Left lung (tissue), 10 donors: Measurements from ENCODE around the gene CDKN1C. TPM values are rescaled to one million over a fixed set of nuclear protein-coding genes. Genes with fewer than 3 reads are reported as not detected.
A peak's percentile ranks its signal among the peaks of the same experiment; 100 is the strongest.

Experiments used
- ATAC-seq: fragments of 200-7000 bp; cut with Tn5 transposase; one replicate; pipeline ENCODE4 v1.9.1; 2020; ENCODE audit warnings: moderate library complexity
- DNase-seq, 4 donors: peaks; one replicate each; pipeline ENCODE4 v3.0.0-alpha.2; 2013 to 2020
- H3K27ac ChIP-seq, 2 donors: fragments of 200-600 bp; sonication (generic) in 1 of 2; one replicate each; pipeline versions ENCODE4 v1.5.0 to v1.8.0; 2020 to 2021
- H3K27me3 ChIP-seq, 2 donors: fragments of 200-600 bp; sonication (generic) in 1 of 2; one replicate each; pipeline versions ENCODE4 v1.5.0 to v1.8.0; 2020 to 2021
- H3K36me3 ChIP-seq, 2 donors: fragments of 200-600 bp; sonication (generic) in 1 of 2; one replicate each; pipeline versions ENCODE4 v1.5.0 to v1.8.0; 2020 to 2021
- H3K4me1 ChIP-seq, 2 donors: fragments of 200-600 bp; one replicate each; pipeline ENCODE4 v1.8.0; 2021
- H3K4me3 ChIP-seq, 2 donors: fragments of 200-600 bp; sonication (generic) in 1 of 2; one replicate each; pipeline versions ENCODE4 v1.5.0 to v1.8.0; 2020 to 2021; ENCODE audit warnings: mild to moderate bottlenecking in 1 of 2
- H3K9me3 ChIP-seq, 2 donors: fragments of 200-600 bp; sonication (generic) in 1 of 2; one replicate each; pipeline versions ENCODE4 v1.5.0 to v1.8.0; 2020 to 2021
- intact Hi-C, 2 donors: fragments of 100-400 bp; cut with DNase I; formaldehyde crosslinking; loops; one replicate each; pipeline versions ENCODE4 v1.11.2 to v1.14.2; 2022
- polyA plus RNA-seq, 6 donors: library from polyadenylated mRNA; unstranded; fragments of 120-200 nt; gene quantifications; one replicate each; pipeline ENCODE4 v1.2.1, GENCODE V29; 2013; ENCODE audit not compliant: insufficient read length in 6 of 6
- total RNA-seq, 2 donors: library from RNA; stranded (reverse); fragmentation: NEBNext Ultra II Directional; extraction: Animal tissue kit (Norgen Biotek cat#: 25700); gene quantifications; one replicate each; pipeline ENCODE4 v1.2.1, GENCODE V29; 2021
- TF ChIP-seq, protein P1 (sequence below), 2 donors: fragments of 200-600 bp; sonication (generic) in 1 of 2; IDR thresholded peaks; one replicate each; pipeline versions ENCODE4 v1.5.0 to v1.8.0; 2021; ENCODE audit warnings: antibody characterized with exemption in 2 of 2
- donor health status: DM: no; HTN: yes; CAD: no.
- donor health status: DM: no; HTN: no; CAD: no.

Gene CDKN1C
- total and polyA plus RNA-seq, 8 donors, result 18.0 to 90.1 (median 67.6) TPM

DNA sequence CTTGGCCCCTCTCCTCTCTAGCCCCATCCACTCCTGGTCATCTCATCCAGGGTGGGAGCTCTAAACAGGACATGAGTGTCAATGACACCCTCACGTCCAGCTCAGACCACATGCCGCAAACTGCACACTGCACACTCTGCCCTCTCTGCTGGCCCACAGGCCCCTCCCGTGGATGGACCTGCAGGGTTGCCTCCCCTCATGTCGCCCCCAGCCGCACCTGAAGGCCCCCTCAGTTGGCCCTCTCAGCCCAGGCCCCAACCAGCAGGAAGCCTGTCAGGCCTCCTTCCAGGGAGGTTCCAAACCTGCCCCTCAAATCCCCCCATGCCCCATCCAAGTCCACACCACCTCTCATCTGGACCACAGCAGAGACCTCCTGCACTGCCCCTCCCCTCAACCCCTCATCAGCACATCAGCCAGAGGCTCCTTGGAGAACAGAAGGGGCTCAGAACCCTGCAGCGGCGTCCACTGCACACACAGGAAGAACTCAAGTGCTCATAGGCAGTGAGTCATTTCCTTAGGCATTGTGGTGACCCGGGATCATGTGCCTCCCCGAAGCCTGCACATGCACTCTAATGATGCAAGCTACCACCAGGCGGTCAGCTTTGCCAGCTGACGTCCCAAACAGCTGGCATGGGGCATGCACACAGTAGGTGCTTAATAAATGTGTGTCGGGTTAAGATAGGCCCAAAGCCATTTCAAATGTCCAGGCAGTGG lies 12.9 kb upstream of the CDKN1C start:
- H3K9me3 ChIP-seq, result no peaks in the 10 kb centered on the region
- H3K4me3 ChIP-seq, result peak overlapping the region in 1 of 2 donors; percentile 26
- no peaks in the 10 kb centered on the region for H3K27me3 ChIP-seq
- peak in 2 of 4 donors; percentile 90 to 91 for DNase-seq
- peak overlapping the region; percentile 76 to 89 for H3K27ac ChIP-seq
- TF ChIP-seq, protein P1, sequence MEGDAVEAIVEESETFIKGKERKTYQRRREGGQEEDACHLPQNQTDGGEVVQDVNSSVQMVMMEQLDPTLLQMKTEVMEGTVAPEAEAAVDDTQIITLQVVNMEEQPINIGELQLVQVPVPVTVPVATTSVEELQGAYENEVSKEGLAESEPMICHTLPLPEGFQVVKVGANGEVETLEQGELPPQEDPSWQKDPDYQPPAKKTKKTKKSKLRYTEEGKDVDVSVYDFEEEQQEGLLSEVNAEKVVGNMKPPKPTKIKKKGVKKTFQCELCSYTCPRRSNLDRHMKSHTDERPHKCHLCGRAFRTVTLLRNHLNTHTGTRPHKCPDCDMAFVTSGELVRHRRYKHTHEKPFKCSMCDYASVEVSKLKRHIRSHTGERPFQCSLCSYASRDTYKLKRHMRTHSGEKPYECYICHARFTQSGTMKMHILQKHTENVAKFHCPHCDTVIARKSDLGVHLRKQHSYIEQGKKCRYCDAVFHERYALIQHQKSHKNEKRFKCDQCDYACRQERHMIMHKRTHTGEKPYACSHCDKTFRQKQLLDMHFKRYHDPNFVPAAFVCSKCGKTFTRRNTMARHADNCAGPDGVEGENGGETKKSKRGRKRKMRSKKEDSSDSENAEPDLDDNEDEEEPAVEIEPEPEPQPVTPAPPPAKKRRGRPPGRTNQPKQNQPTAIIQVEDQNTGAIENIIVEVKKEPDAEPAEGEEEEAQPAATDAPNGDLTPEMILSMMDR (IDR thresholded peaks at IDR 0.05), result no peak
- ATAC-seq, result peak; percentile 63
- no peaks in the 10 kb centered on the region for H3K36me3 ChIP-seq
- intact Hi-C loops, result no loop called here
- H3K4me1 ChIP-seq, result peaks cover 12 to 51% of the 10 kb centered on the region in 2 donors

DNA sequence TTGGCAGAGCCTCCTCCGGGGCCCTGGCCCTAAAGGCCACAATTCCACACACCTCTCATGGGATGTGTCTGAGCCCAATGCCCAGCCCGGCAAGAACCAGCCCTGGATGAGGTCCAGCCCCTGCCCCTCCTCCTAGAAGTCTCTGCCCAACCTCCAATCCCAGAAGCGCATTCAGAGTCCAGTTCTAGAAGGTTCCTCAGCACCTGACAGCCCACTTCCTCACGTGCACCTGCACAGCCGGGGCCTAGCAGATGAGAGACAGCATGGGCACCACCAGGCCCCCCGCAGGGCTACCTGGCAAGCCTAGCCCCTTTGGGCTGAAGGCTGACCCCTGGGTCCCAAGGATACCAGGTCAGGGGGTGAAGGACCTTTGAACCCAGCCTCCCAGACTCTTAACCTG lies 11.5 kb upstream of the CDKN1C start:
- TF ChIP-seq, protein P1 (IDR thresholded peaks at IDR 0.05), result no peak
- H3K4me3 ChIP-seq, result no peak overlapping the region
- H3K27ac ChIP-seq, result no peak overlapping the region
- H3K36me3 ChIP-seq, result no peaks in the 10 kb centered on the region
- peaks cover 15 to 50% of the 10 kb centered on the region in 2 donors for H3K4me1 ChIP-seq
- no peaks in the 10 kb centered on the region for H3K27me3 ChIP-seq
- no peak for DNase-seq
- no peaks in the 10 kb centered on the region for H3K9me3 ChIP-seq
- intact Hi-C loops, result no loop called here
- no peak for ATAC-seq

DNA sequence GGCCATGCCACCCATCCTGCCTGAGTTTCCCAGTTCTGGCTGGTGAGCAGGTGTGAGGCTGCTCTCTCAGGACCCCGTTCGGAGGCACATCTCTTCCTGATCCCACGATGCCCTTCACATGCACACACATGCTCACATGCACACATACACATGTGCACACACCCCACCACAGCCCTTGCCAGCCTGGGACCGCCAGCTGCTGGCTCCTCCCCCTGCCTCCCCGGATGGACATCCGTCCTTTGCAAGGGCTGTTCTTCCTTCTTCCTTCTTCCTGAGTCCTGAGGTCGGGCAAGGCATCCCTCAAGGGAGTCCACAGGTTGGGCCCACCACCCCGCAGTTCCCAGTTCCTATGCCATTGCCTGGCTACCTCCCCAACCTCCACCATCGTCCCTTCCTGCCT lies 10.5 kb upstream of the CDKN1C start:
- H3K9me3 ChIP-seq, result no peaks in the 10 kb centered on the region
- H3K27ac ChIP-seq, result no peak overlapping the region
- no peaks in the 10 kb centered on the region for H3K36me3 ChIP-seq
- H3K27me3 ChIP-seq, result no peaks in the 10 kb centered on the region
- ATAC-seq (no peak), DNase-seq (no peak)
- intact Hi-C loops, result no loop called here
- TF ChIP-seq, protein P1 (IDR thresholded peaks at IDR 0.05), result no peak
- H3K4me1 ChIP-seq, result peaks cover 23 to 51% of the 10 kb centered on the region in 2 donors
- no peak overlapping the region for H3K4me3 ChIP-seq

DNA sequence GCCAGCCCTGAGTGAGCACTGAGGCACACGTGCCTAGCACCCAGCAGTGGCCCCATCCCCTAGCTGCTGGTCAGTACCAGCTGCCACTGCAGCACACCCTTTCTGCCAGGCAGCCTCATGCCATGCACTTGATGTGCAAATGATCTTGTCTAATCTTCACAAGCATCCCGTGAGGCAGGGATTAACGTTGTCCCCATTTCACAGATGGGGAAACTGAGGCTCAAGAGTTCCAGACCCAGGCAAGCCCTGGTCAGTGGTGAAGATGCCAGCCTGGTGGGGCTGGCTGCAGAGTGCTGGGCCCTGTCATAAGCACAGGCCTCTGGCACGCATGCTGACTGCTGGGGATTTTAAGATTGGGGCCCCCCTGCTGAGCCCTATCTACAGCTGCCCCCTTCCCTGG lies 8.4 kb upstream of the CDKN1C start:
- Histone ChIP-seq H3K4me1 (peaks cover 21 to 42% of the 10 kb centered on the region in 2 donors), H3K4me3 (no peak overlapping the region), H3K27me3 (no peaks in the 10 kb centered on the region), H3K27ac (no peak overlapping the region), H3K36me3 (no peaks in the 10 kb centered on the region), H3K9me3 (no peaks in the 10 kb centered on the region)
- DNase-seq, result no peak
- ATAC-seq, result no peak
- intact Hi-C loops, result no loop called here
- TF ChIP-seq, protein P1 (IDR thresholded peaks at IDR 0.05), result no peak

DNA sequence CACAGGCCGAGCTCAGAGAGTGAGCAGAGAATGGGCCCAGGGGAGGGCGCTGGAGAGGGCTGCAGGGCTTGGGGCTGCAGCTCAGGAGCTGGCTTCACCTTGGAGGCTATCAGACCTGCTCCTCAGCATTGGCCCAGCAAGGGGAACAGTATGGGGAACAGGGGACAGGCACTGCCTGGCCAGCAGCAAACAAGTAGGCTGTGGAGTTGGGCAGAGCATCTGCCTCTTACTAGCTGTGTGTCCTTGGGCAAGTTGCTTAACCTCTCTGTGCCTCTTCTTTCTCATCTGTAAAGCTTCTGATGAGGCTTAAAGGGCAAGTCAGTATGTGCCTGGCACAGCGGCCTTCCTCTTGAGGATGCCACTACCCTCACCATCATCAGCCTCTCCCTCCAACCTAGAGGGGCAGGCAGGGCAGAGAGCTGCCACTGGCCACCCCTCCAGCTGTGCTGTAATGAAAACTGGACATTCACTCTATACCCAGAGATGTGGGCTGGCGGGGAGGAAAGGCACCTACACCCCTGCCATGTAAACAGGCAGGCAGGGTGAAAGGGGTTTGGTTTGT lies 7.5 kb upstream of the CDKN1C start:
- peak; percentile 13 for ATAC-seq
- H3K4me3 ChIP-seq, result peak overlapping the region; percentile 34 to 39
- intact Hi-C loops, result no loop called here

More for the DNA sequence above, 7.5 kb upstream of the CDKN1C start:
- Histone ChIP-seq H3K27me3 (peaks cover 0 to under 1% of the 10 kb centered on the region in 2 donors), H3K4me1 (peaks cover 20 to 38% of the 10 kb centered on the region in 2 donors), H3K36me3 (no peaks in the 10 kb centered on the region), H3K9me3 (no peaks in the 10 kb centered on the region), H3K27ac (peak overlapping the region; percentile 73 to 74)
- TF ChIP-seq, protein P1 (IDR thresholded peaks at IDR 0.05), result no peak
- no peak for DNase-seq
